Jurkat, Clone E6-1 (cell line): ENCODE data around the gene RAVER2.

Experiments used
- DNase-seq: peaks from one replicate; pipeline ENCODE4 v3.0.0-alpha.2; 2011; ENCODE audit warnings: low read depth, low spot score
- H3K4me3 ChIP-seq: 2 replicates; pipeline ENCODE4 v1.5.1; 2011; ENCODE audit warnings: mild to moderate bottlenecking, low read length, control low read depth, moderate library complexity

The RAVER2 gene

GRCh38 chr1:64864018-64864940 is 119.4 kb downstream of the RAVER2 start:
- H3K4me3 ChIP-seq = no peak overlapping the region
- DNase-seq = peak; percentile 49

- DNase-seq = no peak
- H3K4me3 ChIP-seq = no peak overlapping the region
Measured at GRCh38 chr1:64865105-64865757, 120.4 kb downstream of the RAVER2 start.

- DNase-seq = no peak
- no peak overlapping the region for H3K4me3 ChIP-seq
Measured at GRCh38 chr1:64866689-64867088, 121.8 kb downstream of the RAVER2 start.

GRCh38 chr1:64867266-64867665 is 122.4 kb downstream of the RAVER2 start:
- DNase-seq = no peak
- H3K4me3 ChIP-seq = no peak overlapping the region

- H3K4me3 ChIP-seq = no peak overlapping the region
- DNase-seq = no peak
Measured at GRCh38 chr1:64871256-64871655, 126.4 kb downstream of the RAVER2 start.

- DNase-seq = no peak
Measured at GRCh38 chr1:64872067-64872466, 127.2 kb downstream of the RAVER2 start.

GRCh38 chr1:64873576-64873975 is 128.7 kb downstream of the RAVER2 start:
- H3K4me3 ChIP-seq = no peak overlapping the region

More at GRCh38 chr1:64872067-64872466, 127.2 kb downstream of the RAVER2 start:
- H3K4me3 ChIP-seq = no peak overlapping the region

GRCh38 chr1:64874666-64875065 is 129.8 kb downstream of the RAVER2 start:
- H3K4me3 ChIP-seq = no peak overlapping the region
- DNase-seq = no peak

More at GRCh38 chr1:64873576-64873975, 128.7 kb downstream of the RAVER2 start:
- no peak for DNase-seq

- no peak for DNase-seq
Measured at GRCh38 chr1:64875101-64875500, 130.2 kb downstream of the RAVER2 start.

GRCh38 chr1:64875606-64876005 is 130.7 kb downstream of the RAVER2 start:
- DNase-seq = no peak
- H3K4me3 ChIP-seq = no peak overlapping the region

More at GRCh38 chr1:64875101-64875500, 130.2 kb downstream of the RAVER2 start:
- H3K4me3 ChIP-seq = no peak overlapping the region

GRCh38 chr1:64877151-64877550 is 132.3 kb downstream of the RAVER2 start:
- H3K4me3 ChIP-seq = no peak overlapping the region

GRCh38 chr1:64877598-64877997 is 132.7 kb downstream of the RAVER2 start:
- DNase-seq = no peak
- H3K4me3 ChIP-seq = no peak overlapping the region

More at GRCh38 chr1:64877151-64877550, 132.3 kb downstream of the RAVER2 start:
- peak; percentile 95 for DNase-seq

GRCh38 chr1:64878090-64878489 is 133.2 kb downstream of the RAVER2 start:
- no peak overlapping the region for H3K4me3 ChIP-seq
- no peak for DNase-seq

GRCh38 chr1:64878931-64879611 is 134.2 kb downstream of the RAVER2 start:
- H3K4me3 ChIP-seq = no peak overlapping the region
- DNase-seq = no peak

GRCh38 chr1:64880449-64880848 is 135.6 kb downstream of the RAVER2 start:
- no peak for DNase-seq
- no peak overlapping the region for H3K4me3 ChIP-seq

GRCh38 chr1:64881281-64881680 is 136.4 kb downstream of the RAVER2 start:
- no peak for DNase-seq
- H3K4me3 ChIP-seq = no peak overlapping the region
